OCI-LY3 (cell line): ENCODE results near the gene SLC30A1.

Experiments used
- EZH2phosphoT487 ChIP-seq: fragments of 200-600 bp; shearing (Covaris generic); IDR thresholded peaks from 2 replicates; pipeline ENCODE4 v1.6.1; 2018; ENCODE audit warnings: antibody characterized with exemption, mixed run types, low read depth
- TF ChIP-seq, protein P1 (sequence below): fragments of 200-600, 300-600 bp; sonication (generic); IDR thresholded peaks from 2 replicates; pipeline ENCODE4 v1.5.1; 2014; ENCODE audit warnings: antibody characterized with exemption, low read length, low read depth

- TF ChIP-seq, protein P1, sequence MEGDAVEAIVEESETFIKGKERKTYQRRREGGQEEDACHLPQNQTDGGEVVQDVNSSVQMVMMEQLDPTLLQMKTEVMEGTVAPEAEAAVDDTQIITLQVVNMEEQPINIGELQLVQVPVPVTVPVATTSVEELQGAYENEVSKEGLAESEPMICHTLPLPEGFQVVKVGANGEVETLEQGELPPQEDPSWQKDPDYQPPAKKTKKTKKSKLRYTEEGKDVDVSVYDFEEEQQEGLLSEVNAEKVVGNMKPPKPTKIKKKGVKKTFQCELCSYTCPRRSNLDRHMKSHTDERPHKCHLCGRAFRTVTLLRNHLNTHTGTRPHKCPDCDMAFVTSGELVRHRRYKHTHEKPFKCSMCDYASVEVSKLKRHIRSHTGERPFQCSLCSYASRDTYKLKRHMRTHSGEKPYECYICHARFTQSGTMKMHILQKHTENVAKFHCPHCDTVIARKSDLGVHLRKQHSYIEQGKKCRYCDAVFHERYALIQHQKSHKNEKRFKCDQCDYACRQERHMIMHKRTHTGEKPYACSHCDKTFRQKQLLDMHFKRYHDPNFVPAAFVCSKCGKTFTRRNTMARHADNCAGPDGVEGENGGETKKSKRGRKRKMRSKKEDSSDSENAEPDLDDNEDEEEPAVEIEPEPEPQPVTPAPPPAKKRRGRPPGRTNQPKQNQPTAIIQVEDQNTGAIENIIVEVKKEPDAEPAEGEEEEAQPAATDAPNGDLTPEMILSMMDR, result no peak
- no peak for TF ChIP-seq EZH2phosphoT487
These were observed 20.9 kb downstream of the SLC30A1 start for GRCh38 chr1:211557894-211558625.
